PC-9 (cell line): ENCODE data around the gene ATP13A3.

Experiments
- EZH2 ChIP-seq: fragments of 200-600 bp; sonication (generic); IDR thresholded peaks from 2 replicates; pipeline ENCODE4 v1.8.0; 2017; ENCODE audit warnings: antibody characterized with exemption, low read depth
- TF ChIP-seq, protein P1 (sequence below): fragments of 200-600 bp; sonication (generic); conservative IDR thresholded peaks from 2 replicates; pipeline ENCODE4 v1.6.1; 2017; ENCODE audit warnings: mixed run types, antibody characterized with exemption, mild to moderate bottlenecking, moderate library complexity

DNA sequence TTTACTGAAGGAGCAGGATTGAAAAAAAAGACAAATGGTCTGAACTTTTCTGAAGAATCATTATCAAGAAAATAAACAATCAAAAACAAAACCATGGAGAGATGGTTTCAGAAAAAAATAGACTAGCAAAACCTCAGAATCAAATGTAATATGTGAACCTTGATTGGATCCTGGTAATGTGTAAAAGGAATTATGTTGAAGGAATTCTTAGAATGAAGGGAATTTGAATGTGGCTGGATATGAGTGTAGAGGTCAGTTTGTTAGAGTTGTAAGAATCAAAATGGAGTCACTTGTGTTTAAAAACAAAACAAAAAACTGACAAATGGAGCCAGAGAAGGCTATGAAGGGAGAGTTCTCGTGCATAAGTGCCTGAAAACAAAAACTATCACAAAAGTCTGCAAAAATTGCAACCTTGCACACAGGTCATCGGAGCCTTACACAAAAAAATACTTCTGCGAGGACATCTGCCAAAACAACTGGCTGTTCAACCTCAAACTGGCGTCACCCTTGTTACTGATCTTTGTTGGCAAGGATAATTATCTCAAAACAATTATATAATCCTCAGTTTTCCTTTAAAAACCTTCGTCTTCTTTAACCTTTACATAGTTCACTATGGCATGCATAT lies 19.1 kb upstream of the ATP13A3 start:
- TF ChIP-seq, protein P1, sequence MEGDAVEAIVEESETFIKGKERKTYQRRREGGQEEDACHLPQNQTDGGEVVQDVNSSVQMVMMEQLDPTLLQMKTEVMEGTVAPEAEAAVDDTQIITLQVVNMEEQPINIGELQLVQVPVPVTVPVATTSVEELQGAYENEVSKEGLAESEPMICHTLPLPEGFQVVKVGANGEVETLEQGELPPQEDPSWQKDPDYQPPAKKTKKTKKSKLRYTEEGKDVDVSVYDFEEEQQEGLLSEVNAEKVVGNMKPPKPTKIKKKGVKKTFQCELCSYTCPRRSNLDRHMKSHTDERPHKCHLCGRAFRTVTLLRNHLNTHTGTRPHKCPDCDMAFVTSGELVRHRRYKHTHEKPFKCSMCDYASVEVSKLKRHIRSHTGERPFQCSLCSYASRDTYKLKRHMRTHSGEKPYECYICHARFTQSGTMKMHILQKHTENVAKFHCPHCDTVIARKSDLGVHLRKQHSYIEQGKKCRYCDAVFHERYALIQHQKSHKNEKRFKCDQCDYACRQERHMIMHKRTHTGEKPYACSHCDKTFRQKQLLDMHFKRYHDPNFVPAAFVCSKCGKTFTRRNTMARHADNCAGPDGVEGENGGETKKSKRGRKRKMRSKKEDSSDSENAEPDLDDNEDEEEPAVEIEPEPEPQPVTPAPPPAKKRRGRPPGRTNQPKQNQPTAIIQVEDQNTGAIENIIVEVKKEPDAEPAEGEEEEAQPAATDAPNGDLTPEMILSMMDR: no peak
- TF ChIP-seq EZH2: no peak
